Colonic mucosa (tissue), 4 donors: Measurements from ENCODE around the gene TAT. TPM values are rescaled to one million over a fixed set of nuclear protein-coding genes. Genes with fewer than 3 reads are reported as not detected.

Source experiments
- DNase-seq: peaks from one replicate; pipeline ENCODE4 v3.0.0-alpha.2; 2020
- H3K27ac ChIP-seq: fragments of 200-600 bp; one replicate; pipeline ENCODE4 v1.8.0; 2021
- H3K27me3 ChIP-seq: fragments of 200-600 bp; one replicate; pipeline ENCODE4 v1.8.0; 2021
- H3K36me3 ChIP-seq: fragments of 200-600 bp; one replicate; pipeline ENCODE4 v1.8.0; 2021
- H3K4me1 ChIP-seq: fragments of 200-600 bp; one replicate; pipeline ENCODE4 v1.8.0; 2021; ENCODE audit warnings: mild to moderate bottlenecking
- H3K4me3 ChIP-seq: fragments of 200-600 bp; one replicate; pipeline ENCODE4 v1.8.0; 2021
- H3K9ac ChIP-seq, 2 donors: one replicate each; pipeline ENCODE4 v1.7.0; 2013; ENCODE audit warnings: control low read depth in 2 of 2, low read depth in 2 of 2, low read length in 2 of 2
- H3K9me3 ChIP-seq: fragments of 200-600 bp; one replicate; pipeline ENCODE4 v1.8.0; 2021
- CTCF ChIP-seq: fragments of 200-600 bp; IDR thresholded peaks from one replicate; pipeline ENCODE4 v1.8.0; 2022; ENCODE audit warnings: antibody characterized with exemption, mild to moderate bottlenecking
- intact Hi-C: fragments of 100-400 bp; cut with DNase I; formaldehyde crosslinking; loops from one replicate; pipeline ENCODE4 v1.14.1; 2022
- total RNA-seq, 2 donors: library from RNA; stranded (reverse); fragmentation: NEBNext Ultra II Directional in 1 of 2; extraction: Animal tissue kit (Norgen Biotek cat#: 25700) in 1 of 2; gene quantifications; one replicate each; pipeline ENCODE4 v1.2.1, GENCODE V29; 2021
- donor health status: healthy.
- donor health status: DM: no; HTN: no; CAD: no.
- donor health status: DM: no; HTN: no; CAD: no.

The TAT gene
- total RNA-seq, 2 donors from 2014 or later, result 0.64 to 2.2 TPM

- Histone ChIP-seq H3K4me3 (no peak overlapping the region), H3K27me3 (no peaks in the 10 kb centered on the region), H3K9me3 (no peaks in the 10 kb centered on the region), H3K4me1 (no peaks in the 10 kb centered on the region), H3K9ac (no peak overlapping the region), H3K27ac (no peak overlapping the region), H3K36me3 (no peaks in the 10 kb centered on the region)
- no peak for DNase-seq
- intact Hi-C loops, result no loop called here
- TF ChIP-seq CTCF, result no peak
These were observed 40.0 kb downstream of the TAT start for GRCh38 chr16:71536752-71537499.

- DNase-seq, result no peak
- Histone ChIP-seq H3K27me3 (no peaks in the 10 kb centered on the region), H3K36me3 (no peaks in the 10 kb centered on the region), H3K4me1 (no peaks in the 10 kb centered on the region), H3K4me3 (no peak overlapping the region), H3K27ac (no peak overlapping the region), H3K9me3 (no peaks in the 10 kb centered on the region), H3K9ac (no peak overlapping the region)
- intact Hi-C loops, result no loop called here
- TF ChIP-seq CTCF, result no peak
These were observed 44.5 kb downstream of the TAT start for GRCh38 chr16:71532366-71532765.

GRCh38 chr16:71528863-71529262 lies 48.0 kb downstream of the TAT start:
- Histone ChIP-seq H3K27me3 (no peaks in the 10 kb centered on the region), H3K9ac (no peak overlapping the region), H3K9me3 (no peaks in the 10 kb centered on the region), H3K27ac (no peak overlapping the region), H3K4me3 (no peak overlapping the region), H3K36me3 (no peaks in the 10 kb centered on the region), H3K4me1 (no peaks in the 10 kb centered on the region)
- TF ChIP-seq CTCF, result no peak
- DNase-seq, result no peak
- intact Hi-C loops, result no loop called here

GRCh38 chr16:71528257-71528656 lies 48.6 kb downstream of the TAT start:
- no peak for TF ChIP-seq CTCF
- intact Hi-C loops, result no loop called here

GRCh38 chr16:71526111-71526631 lies 50.7 kb downstream of the TAT start, which contains the start of gene CHST4:
Gene CHST4 (plus strand): TSS chr16:71526426. CDS start chr16:71536678, 10,252 bp downstream.
- no peak within 1 kb of the TSS for H3K4me3 ChIP-seq
- DNase-seq, result no peak
- intact Hi-C loops, result no loop called here
- H3K27ac ChIP-seq, result no peak within 1 kb of the TSS
- no peaks in the 10 kb centered on the region for H3K36me3 ChIP-seq
- no peak within 1 kb of the TSS for H3K9ac ChIP-seq
- no peaks in the 10 kb centered on the region for H3K4me1 ChIP-seq
- H3K9me3 ChIP-seq, result no peaks in the 10 kb centered on the region
- no peak for TF ChIP-seq CTCF
- no peaks in the 10 kb centered on the region for H3K27me3 ChIP-seq

More at GRCh38 chr16:71528257-71528656, 48.6 kb downstream of the TAT start:
- H3K9me3 ChIP-seq, result no peaks in the 10 kb centered on the region
- no peaks in the 10 kb centered on the region for H3K36me3 ChIP-seq
- H3K27ac ChIP-seq, result no peak overlapping the region
- H3K4me1 ChIP-seq, result no peaks in the 10 kb centered on the region
- no peak for DNase-seq
- no peak overlapping the region for H3K9ac ChIP-seq
- H3K4me3 ChIP-seq, result no peak overlapping the region
- no peaks in the 10 kb centered on the region for H3K27me3 ChIP-seq
